HG03439 (cell line): ENCODE results near the gene TBC1D22A.
"Not testable (repeated sequence)": the region's sequence is repeated elsewhere in the genome, so short reads cannot be mapped to it uniquely, and the experiment has no call there.

Experiments
- ATAC-seq: cut with Tn5 transposase; IDR thresholded peaks from one replicate; pipeline ENCODE4 v1.9.1; 2021; ENCODE audit warnings: mild to moderate bottlenecking, moderate library complexity; ENCODE audit not compliant: unreplicated experiment

TBC1D22A gene

DNA sequence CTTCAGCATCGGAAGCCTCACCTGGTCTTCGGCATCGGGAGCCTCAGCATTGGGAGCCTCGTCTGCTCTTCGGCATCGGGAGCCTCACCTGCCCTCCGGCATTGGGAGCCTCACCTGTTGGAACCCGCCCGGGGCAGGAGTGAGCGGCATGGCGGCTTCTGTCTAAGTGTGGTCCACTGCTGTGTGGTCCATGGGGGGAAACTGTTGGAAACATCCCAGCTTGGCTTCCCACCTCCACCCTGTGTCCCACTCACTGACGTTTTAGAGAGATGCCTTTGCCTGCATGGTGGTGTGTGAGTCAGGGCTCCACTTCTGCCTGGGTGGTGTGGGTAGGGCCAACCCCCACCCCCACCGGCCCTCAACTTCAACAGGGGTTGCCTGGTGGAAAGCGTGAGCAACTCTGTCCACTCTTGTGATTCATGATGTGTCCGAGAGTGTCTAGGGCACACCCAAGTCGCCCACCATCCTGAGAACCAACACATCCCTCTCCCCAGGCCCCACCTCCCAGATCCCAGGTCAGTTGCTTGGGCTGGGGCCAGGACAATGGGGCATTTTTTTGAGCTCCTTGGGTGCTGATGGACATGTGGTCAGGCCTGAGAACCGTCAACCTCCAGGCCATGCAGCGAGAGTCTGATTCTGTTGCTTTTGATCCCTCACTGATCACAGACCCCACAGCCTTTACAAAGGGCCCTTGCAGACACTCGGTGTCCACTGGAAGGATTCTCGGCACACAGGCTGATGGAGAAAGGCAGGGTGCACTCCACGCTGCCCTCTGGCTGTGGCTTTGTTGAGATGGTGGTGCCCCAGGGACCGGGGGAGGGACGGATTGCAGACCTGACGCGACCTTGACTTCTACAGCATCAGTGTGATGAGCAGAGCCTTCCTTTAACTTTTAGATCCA, 406.7 kb downstream of the TBC1D22A start:
- no peak for ATAC-seq

DNA sequence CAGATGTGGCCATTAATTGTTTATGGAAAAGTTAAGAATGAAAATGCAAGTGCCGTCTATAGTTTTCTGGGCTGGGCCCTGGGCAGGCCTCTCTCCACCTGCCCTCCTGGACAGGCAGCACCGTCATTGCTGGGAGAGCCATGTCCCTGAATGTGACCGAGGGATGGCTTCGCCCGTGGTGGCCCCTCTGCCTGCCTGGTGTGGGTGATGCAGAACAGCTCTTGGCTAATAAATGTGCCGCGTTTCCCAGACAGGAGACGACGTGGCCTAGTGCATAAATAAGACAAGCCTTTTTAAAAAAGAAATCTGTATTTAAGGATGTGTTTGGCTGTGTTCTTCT, 407.3 kb downstream of the TBC1D22A start:
- ATAC-seq = no peak

DNA sequence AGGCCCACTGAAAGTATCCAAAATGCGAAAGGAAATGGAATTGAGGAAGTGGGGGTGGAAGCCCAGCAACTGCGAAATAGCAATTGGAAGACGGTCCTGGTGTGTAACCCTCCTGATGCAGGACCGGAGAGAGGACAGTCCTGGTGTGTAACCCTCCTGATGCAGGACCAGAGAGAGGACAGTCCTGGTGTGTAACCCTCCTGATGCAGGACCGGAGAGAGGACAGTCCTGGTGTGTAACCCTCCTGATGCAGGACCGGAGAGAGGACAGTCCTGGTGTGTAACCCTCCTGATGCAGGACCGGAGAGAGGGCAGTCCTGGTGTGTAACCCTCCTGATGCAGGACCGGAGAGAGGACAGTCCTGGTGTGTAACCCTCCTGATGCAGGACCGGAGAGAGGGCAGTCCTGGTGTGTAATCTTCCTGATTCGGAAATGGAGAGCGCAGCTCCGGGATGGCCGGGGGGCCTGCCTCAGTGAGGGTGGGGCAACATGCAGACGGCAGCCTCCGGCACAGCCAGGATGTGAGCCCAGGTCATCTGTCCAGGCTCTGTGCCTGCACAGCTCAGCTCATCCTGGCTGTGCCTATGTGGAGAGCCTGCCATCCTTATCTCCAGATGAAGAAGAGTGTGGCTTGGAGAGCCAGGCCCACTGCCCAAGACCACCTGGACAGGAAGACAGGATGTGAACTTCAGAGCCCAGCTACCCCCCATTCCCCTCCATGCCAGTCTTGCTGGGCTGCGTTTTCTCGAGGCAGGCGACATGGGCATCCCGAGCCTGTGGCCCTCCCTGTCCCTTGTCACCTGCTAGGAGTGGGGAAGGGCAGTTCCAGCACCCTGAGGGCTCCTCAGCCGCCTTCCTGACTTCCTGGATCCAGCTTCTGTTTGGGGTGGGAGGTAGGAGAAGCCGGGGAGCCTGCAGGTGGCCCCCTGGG, 408.3 kb downstream of the TBC1D22A start:
- not testable (repeated sequence) for ATAC-seq

DNA sequence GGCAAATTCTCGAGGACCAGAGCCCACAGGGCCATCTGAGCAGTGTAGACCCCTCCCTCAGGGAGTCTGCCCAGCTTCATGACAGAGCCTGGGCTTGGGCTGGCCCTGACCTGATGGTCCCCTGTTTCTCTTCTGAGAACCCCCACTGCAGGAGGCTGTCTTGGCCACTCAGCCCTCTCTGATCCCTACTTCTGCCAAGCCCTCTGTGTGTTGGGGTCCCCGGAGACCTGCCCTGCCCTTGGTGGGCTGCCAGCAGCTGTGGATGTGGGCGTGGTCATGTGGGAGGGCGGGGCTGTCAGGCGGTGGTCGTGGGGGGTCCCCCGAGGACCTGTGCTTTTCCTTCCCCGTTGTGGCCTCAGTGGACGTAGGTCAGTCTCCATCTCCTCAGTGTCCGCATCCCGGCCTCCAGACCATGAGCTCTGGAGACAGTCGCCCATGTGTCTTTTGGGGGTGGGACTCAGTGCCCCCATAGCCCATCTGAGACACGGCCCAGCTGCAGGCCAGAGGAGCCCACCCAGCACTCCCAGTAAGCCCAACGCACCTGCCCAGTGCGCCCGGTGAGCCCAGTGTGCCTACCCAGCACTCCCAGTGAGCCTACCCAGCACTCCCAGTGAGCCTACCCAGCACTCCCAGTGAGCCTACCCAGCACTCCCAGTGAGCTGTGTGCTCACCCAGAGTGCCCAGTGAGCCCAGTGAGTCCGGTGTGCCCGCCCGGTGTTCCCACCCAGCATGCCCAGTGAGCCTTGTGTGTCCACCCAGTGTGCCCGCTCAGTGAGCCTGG, 409.2 kb downstream of the TBC1D22A start:
- no peak for ATAC-seq

DNA sequence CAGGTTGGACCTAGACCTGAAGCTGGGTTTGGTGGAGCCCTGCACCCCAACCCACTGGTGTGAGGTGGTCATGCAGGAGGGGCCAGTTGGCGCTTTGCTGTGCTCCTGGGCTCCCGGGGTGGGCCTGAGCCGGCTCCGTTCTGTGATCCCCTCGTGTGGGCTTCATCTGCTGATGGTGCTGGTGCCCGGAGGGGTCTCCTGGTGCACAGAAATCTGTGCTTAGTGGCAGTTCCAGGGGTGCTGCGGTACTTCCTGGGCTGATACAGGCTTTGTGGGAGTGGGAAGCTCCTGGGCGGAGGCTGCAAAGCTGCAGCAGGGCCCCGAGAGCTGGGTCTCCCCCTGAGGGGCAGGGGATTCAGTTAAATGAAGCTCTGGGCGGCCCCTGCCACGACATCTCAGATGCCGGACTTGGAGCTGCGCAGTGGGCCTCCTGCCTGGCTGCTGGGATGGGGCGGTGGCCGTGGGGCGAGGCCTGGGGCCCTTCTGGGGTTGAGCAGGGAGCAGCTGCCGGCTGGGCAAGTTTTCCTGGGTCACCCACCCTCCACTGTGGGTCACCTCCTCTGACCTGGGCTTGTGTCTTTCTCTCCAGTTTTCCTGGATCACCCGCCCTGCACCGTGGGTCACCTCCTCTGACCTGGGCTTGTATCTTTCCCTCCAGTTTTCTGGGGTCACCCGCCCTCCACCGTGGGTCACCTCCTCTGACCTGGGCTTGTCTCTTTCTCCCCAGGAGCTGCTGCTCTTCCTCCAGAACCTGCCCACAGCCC, 410.5 kb downstream of the TBC1D22A start:
- ATAC-seq = no peak

DNA sequence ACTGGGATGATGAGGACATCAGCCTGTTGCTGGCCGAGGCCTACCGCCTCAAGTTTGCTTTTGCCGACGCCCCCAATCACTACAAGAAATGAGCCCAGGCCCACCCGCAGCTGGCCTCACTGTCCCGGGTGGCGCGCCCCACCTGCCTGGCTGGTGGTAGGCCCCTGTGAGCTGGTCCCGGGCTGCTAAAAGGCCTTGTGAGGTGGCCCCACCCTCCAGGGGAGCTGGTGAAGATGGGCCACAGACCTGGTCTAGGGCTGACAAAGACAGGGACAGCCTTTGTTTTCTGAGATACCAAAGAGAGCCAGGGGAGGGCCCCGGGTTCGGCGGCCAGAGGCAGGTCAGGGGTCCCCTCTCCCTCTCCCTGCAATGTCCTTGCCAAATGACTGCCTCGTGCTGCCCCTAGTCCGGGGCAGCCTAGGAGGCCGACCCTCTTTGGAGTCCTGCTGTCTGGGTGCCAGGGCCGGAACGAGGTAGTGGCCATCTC, 411.1 kb downstream of the TBC1D22A start:
- no peak for ATAC-seq

DNA sequence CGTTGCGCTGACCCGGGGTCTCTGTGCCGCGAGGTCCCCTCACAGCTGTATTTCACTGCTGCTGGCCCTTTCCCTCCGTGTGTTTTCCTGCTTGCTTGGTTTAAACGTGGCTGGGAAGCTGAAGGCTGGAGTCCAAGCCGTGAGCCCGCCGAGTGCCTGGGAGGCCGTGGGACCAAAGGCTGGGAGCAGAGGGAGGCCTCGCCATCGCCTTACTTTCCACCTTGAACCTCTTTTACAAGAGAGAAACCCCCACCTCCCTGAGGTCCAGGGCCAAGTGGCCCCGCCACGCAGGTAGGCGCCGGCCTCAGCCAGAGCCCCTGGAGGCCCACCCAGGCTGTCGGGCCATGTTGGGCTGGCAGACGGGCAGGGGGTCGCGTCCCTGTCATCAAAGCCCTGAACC, 411.6 kb downstream of the TBC1D22A start:
- no peak for ATAC-seq

DNA sequence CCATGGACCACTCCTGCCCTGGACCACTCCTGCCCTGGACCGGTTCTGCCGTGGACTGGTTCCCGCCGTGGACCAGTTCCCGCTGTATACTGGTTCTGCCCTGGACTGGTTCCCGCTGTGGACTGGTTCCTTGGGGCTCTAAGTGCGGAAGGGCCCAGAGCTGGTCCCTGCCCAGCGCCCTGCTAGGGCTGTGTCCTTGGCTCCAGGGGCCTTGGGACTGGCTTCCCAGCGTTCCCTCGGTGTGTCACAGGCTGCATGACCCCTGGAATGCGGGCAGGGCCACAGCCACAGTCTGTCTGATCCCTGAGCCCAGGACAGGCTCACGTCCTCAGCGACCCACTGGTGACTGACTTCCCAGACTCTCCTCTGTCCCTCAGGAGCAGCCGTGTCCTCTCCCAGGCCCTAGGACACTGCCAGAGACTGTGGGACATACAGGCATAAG, 412.2 kb downstream of the TBC1D22A start:
- ATAC-seq = no peak

DNA sequence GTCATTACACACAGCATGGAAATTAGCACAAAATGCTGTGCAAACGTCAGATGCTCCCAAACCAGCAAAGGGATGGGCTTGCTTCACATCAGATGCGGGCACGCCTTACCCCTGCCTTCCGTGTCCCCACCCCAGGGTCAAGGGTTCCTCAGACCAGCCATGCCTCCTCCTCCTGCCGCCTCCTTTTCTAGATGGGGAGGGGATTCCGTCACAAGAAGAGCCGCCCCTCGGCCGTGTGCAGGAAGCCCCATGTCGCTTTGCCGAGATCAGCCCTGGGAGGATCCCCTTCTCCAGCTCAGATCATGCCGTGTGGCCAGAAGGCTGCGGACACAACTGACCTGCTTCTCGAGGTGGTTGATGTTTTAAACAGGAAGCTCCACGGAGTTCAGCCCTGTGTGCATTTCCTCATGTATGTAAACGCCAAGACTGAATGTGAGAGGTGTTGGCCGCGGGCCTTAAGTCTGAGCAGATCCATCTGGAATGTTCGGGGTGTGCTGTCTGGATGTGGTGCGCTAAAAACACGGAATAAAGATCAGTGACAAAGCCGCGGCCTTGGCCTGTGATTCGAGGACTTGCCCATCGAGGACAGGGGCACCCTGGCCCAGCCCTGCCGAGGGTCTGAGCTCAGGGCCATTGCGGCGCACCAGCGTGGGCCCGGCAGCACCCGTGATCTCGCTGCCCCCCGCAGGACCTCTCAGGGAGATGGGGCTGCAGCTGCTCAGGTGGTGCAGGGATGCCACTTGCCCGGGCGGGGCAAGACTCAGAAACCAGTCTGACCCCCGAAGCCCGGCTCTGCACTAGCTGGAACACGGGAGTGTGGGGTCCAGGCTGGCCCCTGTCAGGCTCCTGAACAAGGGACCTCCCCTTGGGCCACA, 412.9 kb downstream of the TBC1D22A start:
- ATAC-seq = no peak

DNA sequence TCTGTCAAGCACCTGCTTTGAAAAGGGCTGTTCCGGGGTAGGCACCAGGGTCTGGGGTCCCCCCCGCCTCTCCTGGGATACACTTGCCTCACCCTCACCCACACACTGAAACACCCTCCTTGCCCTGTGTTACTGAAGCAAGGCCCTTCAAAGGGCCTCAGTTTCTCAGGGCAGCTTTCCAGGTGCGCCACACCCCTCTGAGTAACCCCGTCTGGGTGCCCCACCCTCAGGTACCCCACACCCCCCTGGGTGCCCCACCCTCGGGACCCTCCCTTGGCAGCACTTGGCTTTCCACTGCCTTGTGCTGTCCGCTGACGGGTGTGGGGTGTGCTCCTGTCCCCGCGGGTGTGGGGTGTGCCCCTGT, 413.6 kb downstream of the TBC1D22A start:
- no peak for ATAC-seq

DNA sequence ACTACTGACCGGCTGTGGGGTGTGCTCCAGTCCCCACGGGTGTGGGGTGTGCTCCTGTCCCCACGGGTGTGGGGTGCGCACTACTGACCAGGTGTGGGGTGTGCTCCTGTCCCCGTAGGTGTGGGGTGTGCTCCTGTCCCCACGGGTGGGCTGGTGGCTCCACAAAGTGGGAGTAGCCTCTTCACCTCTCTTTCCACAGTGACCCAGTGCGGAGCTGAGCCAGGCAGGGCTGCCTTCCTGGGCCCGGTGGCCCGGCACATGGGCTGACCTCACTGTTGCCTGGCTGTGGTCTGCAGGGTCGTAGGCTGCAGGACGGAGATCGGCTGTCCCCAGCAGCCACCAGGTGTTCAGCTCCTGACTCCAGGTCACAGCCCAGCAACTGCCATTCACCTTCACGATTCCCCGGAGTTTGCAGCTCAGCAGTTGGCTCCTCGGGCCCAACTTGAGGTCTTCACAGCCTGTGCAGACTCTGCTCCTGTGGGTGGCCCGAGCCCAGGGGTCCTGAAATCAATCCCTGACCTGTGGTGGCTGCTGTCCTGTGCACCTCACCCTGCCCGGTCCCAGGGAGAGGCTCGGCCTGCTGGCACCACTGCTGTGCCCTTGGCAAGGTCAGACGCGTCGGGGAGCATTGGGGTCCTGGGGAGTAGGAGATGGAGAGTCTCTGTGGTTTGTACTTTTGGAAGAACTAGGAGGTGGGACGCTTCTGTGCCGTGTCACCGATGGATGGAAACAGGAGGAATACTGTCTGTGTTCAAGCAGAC, 414.3 kb downstream of the TBC1D22A start:
- no peak for ATAC-seq

DNA sequence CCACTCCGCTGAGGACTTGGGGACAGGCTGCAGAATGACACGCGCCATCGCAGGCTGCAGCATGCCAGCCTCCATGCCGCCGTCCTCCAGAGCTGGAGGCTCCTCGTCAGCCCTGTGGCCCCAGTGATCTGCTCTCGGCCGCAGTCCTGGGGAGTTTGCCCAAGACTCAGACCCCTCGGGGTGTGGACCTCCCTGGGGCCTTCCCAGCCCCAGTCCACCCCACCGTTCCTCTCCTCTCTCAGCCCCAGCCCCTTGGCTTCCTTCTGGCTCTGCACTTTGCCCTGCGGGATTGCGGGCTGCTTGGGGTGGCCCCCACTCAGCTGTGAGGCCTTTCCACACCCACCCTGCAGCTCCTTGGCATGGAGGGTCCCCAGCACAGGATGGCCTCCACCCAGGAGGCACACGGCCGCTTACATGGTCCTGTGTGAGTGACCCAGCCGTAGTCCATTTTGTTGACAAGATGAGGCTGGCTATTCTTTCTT, 414.9 kb downstream of the TBC1D22A start:
- ATAC-seq = no peak

DNA sequence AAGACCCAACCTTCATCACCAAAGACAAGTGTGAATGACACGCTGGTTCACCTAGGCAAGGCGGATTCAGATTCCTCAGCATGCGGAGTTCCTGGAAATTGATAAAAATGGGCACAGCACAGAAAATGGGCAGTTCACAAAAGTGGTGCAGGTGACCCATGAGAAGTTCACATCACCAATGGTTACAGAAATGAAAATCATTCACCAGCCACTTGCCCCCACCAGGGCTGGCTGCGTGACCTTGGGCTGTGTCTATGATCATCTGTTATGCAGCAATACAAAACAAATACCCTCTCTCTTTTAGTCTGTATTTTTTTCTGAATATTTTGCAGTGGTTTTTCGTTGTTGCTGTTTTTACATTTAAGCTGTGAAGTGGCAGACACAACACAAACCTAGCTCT, 415.9 kb downstream of the TBC1D22A start:
- no peak for ATAC-seq

DNA sequence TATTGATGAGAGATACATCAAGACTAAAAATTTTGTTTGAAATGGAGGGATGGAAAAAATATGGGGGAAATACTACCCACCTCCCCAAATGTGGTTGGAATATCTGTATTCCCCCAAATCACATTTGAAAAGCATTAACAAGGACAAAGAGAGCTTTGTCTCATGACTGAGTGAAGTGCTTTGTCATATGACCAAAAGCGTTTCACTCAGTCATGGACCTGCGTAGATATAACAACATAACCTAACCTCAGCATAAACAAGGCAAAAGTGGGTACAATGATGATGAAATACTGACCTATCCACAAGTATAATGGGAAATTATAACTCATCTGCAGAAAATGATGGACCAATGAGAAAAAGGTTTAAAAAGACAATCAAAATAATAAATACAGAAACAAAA, 418.3 kb downstream of the TBC1D22A start:
- no peak for ATAC-seq

DNA sequence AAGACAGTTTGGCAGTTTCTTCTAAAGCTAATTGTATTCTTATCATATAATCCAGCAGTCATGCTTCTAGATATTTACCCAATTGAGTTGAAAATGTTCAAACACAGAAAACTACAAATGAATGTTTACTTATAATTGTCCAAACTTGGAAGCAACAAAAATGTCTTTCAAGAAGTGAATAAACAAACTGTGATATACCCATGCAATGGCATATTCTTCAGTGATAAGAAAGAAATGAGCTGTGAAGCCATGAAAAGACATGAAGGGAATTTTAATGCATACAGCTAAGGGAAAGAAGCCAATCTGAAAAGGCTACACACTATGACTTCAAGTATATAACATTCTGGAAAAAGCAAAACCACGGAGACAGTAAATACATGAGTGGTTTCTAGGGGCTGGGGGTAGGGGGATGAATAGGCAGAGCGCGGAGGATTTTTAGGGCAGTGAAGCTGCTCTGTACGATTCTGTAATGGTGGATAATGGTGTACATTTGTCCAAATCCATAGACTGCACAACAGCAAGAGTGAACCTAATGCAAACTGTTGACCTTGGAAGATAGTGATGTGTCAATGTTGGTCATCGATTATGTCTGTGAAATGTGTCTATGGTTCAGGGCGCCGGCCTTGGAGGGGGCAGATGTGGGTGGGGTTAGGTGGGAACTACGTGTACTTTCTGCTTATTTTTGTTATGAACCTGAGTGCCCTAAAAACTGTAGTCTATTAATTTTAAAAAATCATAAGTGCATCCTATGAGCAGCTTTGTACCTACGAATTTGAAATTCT, 424.9 kb downstream of the TBC1D22A start:
- no peak for ATAC-seq

DNA sequence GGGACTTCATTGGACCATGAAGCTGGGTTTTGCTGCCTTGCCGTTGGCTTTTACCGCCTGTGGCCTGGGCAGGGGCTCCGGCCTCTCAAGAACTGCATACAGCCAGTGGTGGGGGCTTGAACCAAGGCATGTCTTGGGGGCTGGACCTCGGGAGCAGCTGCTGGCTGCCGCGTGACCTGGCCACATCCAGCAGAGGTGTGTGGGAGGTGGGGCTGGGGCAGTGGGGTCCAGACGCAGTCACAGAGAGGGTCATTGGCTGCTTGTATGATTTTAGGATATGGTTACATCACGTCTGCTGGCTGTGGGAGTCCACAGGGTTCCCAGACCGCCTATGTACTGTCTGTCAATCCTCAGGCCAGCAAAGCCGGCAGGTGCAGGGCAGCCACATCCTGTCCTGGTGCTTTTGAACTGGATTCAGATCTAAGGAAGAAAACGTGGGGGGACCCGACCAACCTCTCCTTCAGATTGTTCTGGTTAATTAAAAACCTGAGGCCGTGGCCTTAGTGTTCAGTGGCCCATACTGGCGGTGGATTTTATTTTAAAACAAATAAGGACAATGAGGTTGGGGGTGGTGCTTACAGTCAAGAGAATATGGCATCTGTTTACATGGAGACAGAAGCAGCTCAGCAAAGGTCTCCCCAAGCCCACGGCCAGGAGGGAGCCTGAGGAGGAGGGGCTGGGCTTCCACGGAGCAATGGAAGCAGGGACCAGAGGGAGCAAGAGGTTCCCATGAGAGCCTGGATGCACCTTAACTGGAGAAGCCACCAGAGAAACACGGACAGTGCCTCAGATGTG, 426.0 kb downstream of the TBC1D22A start:
- no peak for ATAC-seq
